Stimulated activated naive CD8-positive, alpha-beta T cell treated with anti-CD3 and anti-CD28 coated beads, Interleukin-15, Interleukin-2, amounts not matched to agents 100 ng/mL and 50 ng/mL, for 24 hours (primary cell): Measurements from ENCODE around the gene TNFRSF18.

ENCODE experiments used
- H3K27ac Mint-ChIP-seq: one replicate; pipeline ENCODE4 v1.8.0; 2021; ENCODE audit warnings: mild to moderate bottlenecking, mixed read lengths
- H3K27me3 Mint-ChIP-seq: one replicate; pipeline ENCODE4 v1.8.0; 2021; ENCODE audit warnings: mixed read lengths
- H3K36me3 Mint-ChIP-seq: one replicate; pipeline ENCODE4 v1.8.0; 2021; ENCODE audit warnings: low read depth, mixed read lengths
- H3K4me1 Mint-ChIP-seq: one replicate; pipeline ENCODE4 v1.8.0; 2021; ENCODE audit warnings: low read depth, mixed read lengths
- H3K4me3 Mint-ChIP-seq: one replicate; pipeline ENCODE4 v1.8.0; 2021; ENCODE audit warnings: mild to moderate bottlenecking, mixed read lengths
- H3K9me3 Mint-ChIP-seq: one replicate; pipeline ENCODE4 v1.8.0; 2021; ENCODE audit warnings: mixed read lengths

TNFRSF18 gene

DNA sequence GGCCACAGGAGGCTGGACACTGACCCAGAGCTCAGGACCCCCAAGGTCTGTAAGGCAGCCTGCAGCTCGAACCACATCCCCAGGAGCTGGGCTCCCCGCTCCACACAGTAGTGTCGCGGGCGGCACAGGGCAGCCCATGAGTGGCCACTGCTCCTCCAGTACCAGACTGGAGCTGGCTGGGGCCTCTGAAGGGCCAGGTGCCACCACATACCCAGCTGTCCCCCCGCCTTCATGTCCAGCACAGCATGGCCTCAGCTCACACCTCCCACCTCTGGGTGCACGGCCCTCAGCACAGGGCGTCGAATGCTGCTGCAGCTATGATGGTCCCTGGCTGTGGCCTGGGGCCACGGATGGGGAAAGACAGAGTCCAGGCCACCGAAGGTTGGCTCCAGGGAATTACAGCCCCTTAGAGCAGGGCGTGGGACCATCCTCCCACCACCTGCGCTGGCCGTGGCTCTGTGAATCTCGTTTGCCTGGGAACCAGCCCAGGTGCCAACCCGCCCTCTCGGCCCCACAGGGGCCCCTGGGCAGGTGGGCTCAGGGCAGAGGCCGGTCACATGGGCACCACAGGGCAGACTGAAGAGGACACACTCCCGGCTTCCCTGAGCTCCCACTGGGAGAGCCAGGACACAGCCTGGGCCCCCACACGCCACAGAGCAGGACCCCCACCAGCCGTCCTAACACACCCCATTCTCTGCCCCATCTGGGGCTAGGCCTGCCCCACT is 9.7 kb upstream of the TNFRSF18 start:
- no peaks in the 10 kb centered on the region for H3K27me3 Mint-ChIP-seq
- H3K4me1 Mint-ChIP-seq: peaks cover 44% of the 10 kb centered on the region
- H3K9me3 Mint-ChIP-seq: no peaks in the 10 kb centered on the region
- H3K27ac Mint-ChIP-seq: peak overlapping the region; percentile 73
- H3K4me3 Mint-ChIP-seq: peak overlapping the region; percentile 28
- peaks cover 33% of the 10 kb centered on the region for H3K36me3 Mint-ChIP-seq

DNA sequence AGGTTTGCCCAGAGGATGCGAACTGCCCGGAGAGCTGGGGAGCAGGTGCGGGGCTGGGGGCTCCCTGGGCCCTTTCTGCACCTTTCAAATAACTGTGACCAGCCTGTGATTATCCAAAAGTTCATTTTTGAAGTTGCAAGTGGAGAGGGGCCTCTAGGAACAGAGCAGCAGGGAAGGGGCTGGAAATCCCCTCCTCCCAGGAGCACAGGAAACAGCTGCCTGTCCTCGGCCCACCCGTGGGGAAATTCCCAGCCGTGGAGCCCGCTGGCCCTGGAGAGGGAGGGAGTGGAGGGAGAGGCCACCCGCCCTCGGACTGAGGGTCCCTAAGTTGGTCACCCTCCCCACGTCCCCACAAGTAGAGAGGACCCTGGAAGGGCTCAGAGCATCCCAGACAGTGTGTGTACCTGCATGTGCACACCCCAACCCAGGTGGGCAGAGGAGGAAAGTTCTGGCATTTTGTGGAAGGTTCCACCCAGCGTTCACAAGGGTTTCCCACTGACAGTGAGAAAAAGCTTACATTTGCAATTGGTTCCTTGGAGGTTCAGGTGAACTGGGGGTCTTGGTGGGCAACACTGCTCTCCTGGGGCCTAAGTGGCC is 8.8 kb upstream of the TNFRSF18 start:
- Mint-ChIP-seq H3K36me3 (peaks cover 29% of the 10 kb centered on the region), H3K27me3 (no peaks in the 10 kb centered on the region), H3K9me3 (no peaks in the 10 kb centered on the region), H3K27ac (peak overlapping the region; percentile 72), H3K4me3 (peak overlapping the region; percentile 68), H3K4me1 (peaks cover 46% of the 10 kb centered on the region)

DNA sequence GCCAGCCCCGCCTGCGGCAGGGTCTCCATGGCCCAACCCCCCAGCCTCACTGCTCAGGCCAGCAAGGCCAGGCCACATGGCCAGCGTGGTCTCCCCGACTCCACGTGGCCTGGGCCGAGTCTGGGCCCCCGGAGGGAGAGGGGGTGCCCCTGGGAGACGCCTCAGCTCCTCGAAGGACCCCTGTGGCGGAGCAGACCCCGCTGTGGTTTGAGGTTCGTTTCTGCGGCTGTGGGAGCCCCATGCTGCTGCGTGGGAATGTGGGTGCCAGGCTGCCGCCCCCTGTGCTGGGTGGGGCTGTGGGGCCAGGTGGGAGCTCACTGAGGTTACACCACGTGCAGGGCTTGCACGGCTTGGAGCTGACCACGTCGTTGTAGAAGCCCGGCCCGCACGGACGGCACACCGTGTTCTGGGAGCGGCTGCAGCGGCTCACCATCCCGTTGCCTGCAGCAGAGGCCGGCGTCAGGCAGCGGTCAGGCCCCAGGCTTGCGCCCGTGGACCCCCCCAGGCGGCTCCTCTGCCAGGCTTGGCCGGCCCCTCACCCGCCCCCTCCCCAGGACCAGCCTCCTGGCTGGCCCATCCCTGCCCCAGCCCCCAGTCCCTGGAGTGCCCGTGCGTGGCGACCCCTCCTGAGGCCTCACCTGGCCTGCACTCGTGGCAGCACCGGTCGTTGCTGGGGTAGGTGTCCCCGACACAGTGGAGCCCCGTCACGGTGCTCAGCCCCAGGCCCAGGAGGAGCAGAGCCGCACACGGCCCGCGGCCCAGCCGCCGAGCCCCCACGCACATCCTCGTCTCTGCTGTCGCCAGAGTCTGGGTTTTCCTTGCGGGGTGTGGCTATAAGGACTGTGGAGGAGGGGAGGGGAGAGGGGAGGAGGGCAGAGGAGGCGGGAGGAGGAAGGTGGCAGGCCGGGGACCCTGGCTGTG is 7.2 kb upstream of the TNFRSF18 start, which contains the start of gene TNFRSF4:
Gene TNFRSF4, minus strand, starts transcription at position 809 of the 921 bp plus-strand sequence. Its CDS starts 26 bp downstream, at position 783.
- Mint-ChIP-seq H3K4me1 (peaks cover 51% of the 10 kb centered on the region), H3K27me3 (no peaks in the 10 kb centered on the region), H3K27ac (peak within 1 kb of the TSS; percentile 72), H3K9me3 (no peaks in the 10 kb centered on the region), H3K4me3 (peak within 1 kb of the TSS; percentile 72), H3K36me3 (peaks cover 29% of the 10 kb centered on the region)

DNA sequence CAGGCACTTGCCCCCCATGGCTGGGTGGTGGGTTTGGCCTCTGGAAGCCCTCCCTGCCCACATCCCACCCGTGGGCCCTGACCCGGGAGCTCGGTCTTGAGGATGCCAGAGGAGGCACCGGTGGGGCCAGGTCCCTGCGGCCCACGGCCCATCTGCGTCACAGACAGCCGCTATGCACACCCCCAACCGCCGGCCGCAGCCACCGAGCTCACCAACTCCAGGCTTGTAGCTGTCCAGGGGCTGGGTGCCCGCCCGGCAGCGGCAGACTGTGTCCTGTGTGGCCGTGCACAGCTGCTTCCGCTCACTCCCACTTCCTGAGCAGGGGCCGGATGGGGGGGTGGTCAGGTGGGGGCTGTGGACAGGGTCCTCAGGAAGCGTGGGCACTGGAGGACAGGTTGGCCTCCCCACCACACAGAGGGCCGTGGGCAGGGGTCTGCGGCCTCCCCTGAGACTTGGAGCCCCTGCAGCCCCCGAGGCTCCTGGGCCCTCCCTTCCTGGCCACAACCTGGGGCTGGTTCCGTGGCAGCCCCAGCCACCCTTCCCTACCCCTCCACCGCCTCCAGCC is 6.5 kb upstream of the TNFRSF18 start:
- H3K4me1 Mint-ChIP-seq: peaks cover 51% of the 10 kb centered on the region
- no peaks in the 10 kb centered on the region for H3K9me3 Mint-ChIP-seq

DNA sequence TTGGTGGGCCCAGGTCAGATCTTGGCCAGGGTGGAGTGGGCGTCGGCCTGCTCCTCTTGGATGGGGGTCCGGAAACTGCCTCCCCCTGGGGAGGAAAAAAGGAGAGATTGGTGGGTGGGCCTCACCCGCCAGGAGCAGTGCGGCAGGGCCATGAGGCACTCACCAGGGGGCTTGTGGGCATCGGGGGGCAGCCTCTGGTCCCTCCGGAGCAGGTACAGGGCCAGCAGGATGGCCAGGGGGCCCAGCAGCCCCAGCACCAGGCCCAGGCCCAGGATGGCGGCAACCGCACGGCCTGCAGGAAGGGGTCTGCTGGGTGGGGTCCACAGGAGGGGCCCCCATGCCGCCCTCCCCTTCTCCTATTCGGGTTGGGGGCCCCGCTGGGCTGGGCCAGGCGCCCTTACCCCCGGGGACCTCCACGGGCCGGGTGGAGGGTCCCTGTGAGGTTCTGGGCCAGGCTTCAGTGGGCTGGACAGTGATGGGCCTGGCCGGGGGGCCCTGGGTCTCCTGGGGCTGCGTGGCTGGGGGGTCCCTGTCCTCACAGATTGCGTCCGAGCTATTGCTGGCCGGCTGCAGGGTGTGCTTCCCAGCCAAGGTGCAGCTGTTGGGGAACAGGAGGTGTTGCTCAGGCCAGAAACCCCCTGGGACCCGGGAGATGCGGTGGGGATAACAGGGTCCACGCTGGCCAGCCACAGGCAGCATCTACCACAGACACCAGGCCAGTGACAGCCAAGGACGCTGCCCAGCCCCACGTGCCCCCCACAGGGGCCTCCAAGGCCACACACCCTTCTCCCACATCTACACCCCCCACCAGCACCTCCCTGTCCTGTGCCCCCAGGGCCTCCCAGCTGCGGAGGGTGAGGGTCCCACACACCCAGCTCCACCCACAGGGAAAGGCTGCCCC is 5.4 kb upstream of the TNFRSF18 start:
- Mint-ChIP-seq H3K27me3 (no peaks in the 10 kb centered on the region), H3K27ac (no peak overlapping the region), H3K4me1 (peaks cover 55% of the 10 kb centered on the region), H3K36me3 (peaks cover 14% of the 10 kb centered on the region), H3K9me3 (no peaks in the 10 kb centered on the region), H3K4me3 (peak overlapping the region; percentile 61)

More for the DNA sequence above, 6.5 kb upstream of the TNFRSF18 start:
- peaks cover 21% of the 10 kb centered on the region for H3K36me3 Mint-ChIP-seq
- H3K27me3 Mint-ChIP-seq: no peaks in the 10 kb centered on the region
- H3K4me3 Mint-ChIP-seq: peak overlapping the region; percentile 72
- no peak overlapping the region for H3K27ac Mint-ChIP-seq

DNA sequence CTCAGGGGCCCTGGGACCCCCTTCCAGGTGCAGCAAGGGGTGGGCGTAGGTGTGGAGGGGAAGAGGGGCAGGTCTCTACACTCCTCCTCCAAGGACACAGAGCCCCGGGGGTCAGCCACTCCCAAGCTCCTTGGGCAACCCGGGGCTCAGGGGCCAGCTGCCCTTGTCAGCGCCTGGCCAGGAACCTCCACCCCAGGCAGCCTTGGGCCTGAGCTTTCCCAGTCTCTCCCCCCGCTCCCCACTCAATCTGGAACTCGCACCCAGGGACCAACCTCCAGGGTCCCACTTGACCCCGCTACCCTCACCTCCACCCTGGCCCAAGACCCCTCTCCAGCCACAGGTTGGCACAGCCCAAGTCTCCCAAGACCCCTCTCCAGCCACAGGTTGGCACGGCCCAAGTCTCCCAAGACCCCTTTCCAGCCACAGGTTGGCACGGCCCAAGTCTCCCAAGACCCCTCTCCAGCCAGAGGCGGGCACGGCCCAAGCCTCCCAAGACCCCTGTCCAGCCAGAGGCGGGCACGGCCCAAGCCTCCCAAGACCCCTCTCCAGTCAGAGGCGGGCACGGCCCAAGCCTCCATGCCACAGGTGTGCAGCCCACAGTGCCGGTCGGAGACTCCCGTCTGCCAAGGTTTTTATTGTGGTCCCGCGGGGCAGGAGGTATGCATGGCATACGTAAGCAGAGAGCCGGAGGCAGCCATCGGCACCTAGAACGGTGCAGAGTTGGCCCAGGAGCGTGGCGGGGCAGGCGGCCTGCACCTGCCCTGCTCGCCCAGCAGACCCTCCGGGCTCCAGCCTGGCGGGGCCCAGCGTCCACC is 4.5 kb upstream of the TNFRSF18 start:
- peaks cover 53% of the 10 kb centered on the region for H3K4me1 Mint-ChIP-seq

DNA sequence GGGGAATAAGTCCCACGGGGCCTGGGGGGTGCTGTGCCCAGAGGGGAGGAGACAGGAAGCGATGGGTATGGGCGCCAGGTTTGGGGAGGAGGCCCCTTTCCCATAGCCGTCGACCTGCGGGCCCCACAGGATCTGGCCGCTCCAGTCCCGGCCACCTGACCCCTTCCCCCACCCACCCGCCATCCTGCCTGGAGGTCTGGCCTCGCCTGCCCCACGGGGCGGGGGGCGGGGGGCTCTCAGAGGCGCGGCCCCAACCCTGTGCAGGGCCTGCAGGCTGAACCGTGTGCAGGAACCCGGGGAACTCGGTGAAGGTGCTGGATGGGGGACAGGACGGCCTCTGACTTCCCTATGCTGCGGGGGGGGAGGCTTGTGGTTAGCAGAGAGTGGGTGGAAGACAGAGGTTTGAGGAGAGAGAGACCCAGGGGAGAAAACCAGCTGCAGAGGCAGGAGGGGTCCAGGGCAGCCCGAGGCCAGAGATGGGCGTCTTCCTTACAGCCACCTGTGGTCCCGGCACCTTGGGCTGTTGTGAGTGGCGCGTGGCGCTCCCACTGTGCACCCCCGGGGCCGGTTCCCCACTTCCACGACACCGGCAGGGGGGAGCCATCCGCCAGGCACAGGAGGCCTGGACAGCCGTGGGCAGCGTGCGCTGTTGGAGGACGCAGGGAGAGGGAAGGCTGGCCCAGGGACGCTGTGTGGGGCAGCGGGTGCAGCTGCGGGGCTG is 2.5 kb upstream of the TNFRSF18 start:
- Mint-ChIP-seq H3K27me3 (no peaks in the 10 kb centered on the region), H3K9me3 (no peaks in the 10 kb centered on the region), H3K27ac (peak overlapping the region; percentile 95), H3K4me3 (peak overlapping the region; percentile 82), H3K4me1 (peaks cover 37% of the 10 kb centered on the region), H3K36me3 (peaks cover 10% of the 10 kb centered on the region)

More for the DNA sequence above, 4.5 kb upstream of the TNFRSF18 start:
- Mint-ChIP-seq H3K27ac (no peak overlapping the region), H3K9me3 (no peaks in the 10 kb centered on the region), H3K36me3 (peaks cover 10% of the 10 kb centered on the region), H3K27me3 (no peaks in the 10 kb centered on the region), H3K4me3 (peak overlapping the region; percentile 53)

DNA sequence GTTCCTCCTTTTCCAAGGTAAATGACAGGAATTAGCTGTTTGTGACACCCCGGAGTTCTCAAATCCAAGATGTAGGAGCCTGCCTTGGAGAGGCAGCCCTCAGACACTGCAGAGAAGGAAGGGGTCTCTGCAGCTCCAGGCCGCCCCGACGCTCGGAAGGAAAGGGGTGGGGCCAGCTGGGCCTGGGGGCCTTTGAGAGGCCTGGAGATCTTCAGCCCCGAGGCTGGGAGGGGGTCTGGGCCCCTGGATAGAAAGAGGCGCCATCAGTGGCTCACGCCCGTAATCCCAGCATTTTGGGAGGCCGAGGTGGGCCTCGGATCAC is 1.1 kb upstream of the TNFRSF18 start:
- Mint-ChIP-seq H3K9me3 (no peaks in the 10 kb centered on the region), H3K4me1 (peaks cover 37% of the 10 kb centered on the region), H3K27ac (no peak overlapping the region), H3K36me3 (peaks cover 10% of the 10 kb centered on the region), H3K4me3 (no peak overlapping the region), H3K27me3 (no peaks in the 10 kb centered on the region)

DNA sequence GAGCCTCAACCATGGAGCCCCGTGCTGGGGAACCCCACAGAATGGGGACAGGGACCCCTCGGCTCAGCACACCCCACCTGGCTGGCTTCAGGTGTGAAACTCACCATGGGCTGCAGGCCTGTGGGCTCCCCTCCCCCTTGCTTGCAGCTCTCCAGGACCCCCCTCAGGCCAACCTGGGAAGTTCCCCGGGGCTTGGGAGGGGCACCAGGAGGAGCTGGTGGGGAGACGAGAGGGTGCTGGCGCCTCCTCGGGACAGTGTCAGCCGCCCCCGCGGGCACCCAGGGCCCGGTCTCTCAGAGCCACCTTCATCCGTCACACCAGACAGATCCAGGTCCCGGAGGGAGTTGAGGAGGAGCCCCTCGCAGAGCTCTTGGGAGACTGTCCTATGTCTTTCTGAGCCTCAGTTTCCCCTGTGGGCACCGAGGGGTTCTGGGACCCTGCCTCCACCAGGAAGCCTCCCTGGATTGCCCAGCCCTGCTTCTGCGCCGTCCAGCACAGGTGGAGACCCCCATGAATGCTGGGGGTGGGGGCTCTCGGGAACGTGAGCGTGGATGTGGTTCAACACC is 657 bp upstream of the TNFRSF18 start:
- Mint-ChIP-seq H3K27me3 (no peaks in the 10 kb centered on the region), H3K9me3 (no peaks in the 10 kb centered on the region), H3K27ac (no peak overlapping the region), H3K4me1 (peaks cover 37% of the 10 kb centered on the region), H3K36me3 (peaks cover 10% of the 10 kb centered on the region), H3K4me3 (peak overlapping the region; percentile 77)

DNA sequence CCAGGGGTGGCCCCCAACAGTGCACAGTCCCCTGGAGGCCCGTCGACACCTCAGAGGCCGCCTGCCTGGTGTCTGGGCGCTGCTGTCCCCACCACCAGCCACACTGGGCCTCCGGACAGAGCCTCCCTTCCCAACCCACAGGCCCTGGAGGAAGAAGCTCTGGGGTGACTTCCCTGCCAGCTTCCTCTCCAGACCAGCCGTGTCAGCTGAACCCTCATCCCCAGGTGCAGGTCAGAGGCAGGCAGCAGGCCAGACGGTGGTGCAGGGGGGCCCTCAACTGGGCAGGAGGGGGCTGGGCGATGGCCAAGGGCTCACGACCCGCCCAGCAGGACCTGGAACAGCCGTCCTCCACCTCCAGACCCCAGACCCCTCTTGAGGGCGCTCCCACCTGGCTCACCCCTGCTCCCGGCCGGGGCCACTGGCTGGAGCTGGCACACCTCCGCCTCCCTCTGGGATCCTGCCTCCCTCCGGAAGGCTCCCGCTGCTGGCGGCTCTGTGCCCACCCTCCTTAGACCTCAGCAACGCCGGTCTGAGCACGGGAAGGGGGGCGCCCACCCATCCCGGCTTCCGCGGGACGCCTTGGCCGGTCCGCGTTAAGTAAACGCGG is 520 bp downstream of the TNFRSF18 start:
- no peaks in the 10 kb centered on the region for H3K9me3 Mint-ChIP-seq
- no peak overlapping the region for H3K27ac Mint-ChIP-seq
- no peaks in the 10 kb centered on the region for H3K27me3 Mint-ChIP-seq
- peaks cover 37% of the 10 kb centered on the region for H3K4me1 Mint-ChIP-seq
- peak overlapping the region; percentile 79 for H3K4me3 Mint-ChIP-seq
- H3K36me3 Mint-ChIP-seq: peaks cover 10% of the 10 kb centered on the region

DNA sequence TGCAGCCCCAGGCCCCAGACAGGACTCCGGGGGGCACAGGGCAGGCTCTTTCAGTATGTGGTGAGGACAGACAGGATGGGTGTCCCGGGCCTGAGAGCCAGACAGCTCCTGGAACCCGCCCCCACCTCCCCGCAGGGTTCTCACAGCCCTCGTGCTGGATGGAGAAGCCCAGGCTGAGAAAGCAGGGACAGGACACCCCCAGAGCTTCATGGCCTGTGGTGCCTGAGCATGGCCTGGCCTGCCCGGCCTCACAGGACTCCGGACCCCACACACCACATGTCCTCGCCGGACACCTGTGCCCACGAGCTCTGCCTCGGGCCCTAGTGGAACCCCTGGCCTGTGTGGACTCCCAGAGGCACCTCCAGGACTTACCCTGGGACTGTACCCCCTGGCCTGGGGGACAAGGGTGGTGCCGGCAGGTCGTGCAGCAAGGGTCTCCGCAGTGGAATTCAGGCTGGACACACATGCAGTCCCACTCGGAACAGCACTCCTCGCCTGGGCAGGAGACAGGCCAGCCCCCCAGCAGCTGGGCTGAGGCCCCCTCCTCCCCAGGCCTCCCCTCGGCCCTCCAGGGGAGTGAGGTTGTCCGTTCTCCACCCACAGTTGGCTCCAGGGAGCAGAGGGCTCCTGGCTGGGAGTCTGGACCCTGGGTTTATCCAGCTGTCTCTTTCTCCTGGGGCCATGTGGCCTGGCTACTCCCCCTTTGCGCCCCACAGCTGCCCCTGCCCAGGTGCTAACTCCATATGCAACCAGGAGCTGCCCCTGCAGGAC is 1.2 kb downstream of the TNFRSF18 start:
- no peaks in the 10 kb centered on the region for H3K27me3 Mint-ChIP-seq
- peaks cover 41% of the 10 kb centered on the region for H3K4me1 Mint-ChIP-seq
- no peaks in the 10 kb centered on the region for H3K9me3 Mint-ChIP-seq
- peaks cover 6% of the 10 kb centered on the region for H3K36me3 Mint-ChIP-seq
- H3K4me3 Mint-ChIP-seq: peak overlapping the region; percentile 79
- H3K27ac Mint-ChIP-seq: no peak overlapping the region

DNA sequence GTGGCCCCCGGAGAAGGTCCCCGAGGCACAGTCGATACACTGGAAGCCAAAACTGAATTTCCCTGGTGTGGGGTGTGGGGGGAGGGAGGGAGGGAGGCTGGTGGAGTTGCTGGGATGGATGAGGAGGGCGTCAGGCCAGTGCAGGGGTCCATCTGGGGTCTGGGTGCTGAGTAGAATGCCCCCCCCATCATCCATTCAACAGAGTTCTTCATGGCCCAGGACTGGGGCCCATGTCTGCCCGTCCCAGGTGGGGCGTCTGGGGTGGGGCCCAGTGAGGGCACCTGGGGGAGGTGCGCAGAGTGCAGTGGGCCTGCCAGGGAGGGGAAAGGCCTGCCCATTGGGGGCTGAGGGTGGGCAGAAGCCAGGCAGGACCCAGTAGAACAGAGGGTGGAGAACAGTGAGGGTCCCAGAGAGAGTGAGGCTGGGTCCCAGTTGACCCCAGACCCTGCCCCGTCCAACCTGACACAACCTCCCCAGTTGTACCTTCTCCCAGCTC is 1.9 kb downstream of the TNFRSF18 start:
- H3K27me3 Mint-ChIP-seq: no peaks in the 10 kb centered on the region
- H3K27ac Mint-ChIP-seq: no peak overlapping the region
- H3K4me3 Mint-ChIP-seq: peak overlapping the region; percentile 79
- peaks cover 41% of the 10 kb centered on the region for H3K4me1 Mint-ChIP-seq
- H3K9me3 Mint-ChIP-seq: no peaks in the 10 kb centered on the region
- H3K36me3 Mint-ChIP-seq: no peaks in the 10 kb centered on the region
